Transverse colon (tissue), 3 donors: Measurements from ENCODE around the gene HJURP.

Experiments used
- EP300 ChIP-seq: sonication (generic); formaldehyde crosslinking; IDR thresholded peaks from one replicate; pipeline ENCODE4 v1.6.1; 2017; ENCODE audit warnings: antibody characterized with exemption, low read depth
- TF ChIP-seq, protein P1 (sequence below), 5 experiments: fragments of 200-600 bp in 3 of 5; fragments of 450-650 bp in 2 of 5; sonication (generic) in 3 of 5; IDR thresholded peaks; 1 replicate in 2 of 5; 2 replicates in 3 of 5; pipeline ENCODE4 v1.5.1; 2016 to 2017; ENCODE audit warnings: antibody characterized with exemption in 5 of 5, inconsistent platforms in 3 of 5, mild to moderate bottlenecking in 2 of 5, moderate library complexity in 1 of 5

DNA sequence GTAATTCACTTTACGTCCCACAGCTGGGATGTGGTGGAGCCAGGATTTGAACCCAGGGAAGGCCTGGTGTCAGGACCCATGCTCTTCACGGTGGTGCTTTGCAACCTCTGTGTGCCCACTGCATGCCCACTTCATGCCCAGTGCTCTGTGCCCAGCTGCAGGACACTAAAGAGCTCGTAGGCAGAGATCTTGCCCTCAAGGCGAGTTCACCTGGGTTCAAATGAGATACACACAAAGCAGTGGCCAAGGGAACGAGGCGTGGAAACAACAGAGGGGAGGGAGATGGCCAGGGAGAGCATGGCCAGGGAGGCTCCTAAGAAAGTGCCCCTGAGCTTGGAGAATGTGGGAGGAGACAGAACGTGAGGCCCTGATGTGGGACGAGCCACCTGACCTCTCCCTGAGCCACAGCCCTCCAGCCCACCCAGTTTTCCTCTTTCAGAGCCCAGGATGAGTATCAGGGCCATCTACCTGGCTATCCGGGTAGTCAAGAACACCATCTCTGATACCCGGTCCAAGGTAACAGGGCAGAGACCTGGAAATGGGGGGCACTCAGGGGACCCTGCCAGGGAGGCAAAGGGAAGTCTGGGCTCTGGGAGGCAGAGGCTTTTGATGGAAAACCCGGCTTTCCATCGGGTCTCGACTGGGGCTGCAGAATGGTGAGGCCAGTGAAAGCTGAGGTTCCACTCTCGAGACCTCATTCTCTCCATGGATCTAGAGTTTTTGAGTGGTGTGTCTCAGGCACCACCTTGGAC, 55.8 kb downstream of the HJURP start:
- TF ChIP-seq, protein P1, sequence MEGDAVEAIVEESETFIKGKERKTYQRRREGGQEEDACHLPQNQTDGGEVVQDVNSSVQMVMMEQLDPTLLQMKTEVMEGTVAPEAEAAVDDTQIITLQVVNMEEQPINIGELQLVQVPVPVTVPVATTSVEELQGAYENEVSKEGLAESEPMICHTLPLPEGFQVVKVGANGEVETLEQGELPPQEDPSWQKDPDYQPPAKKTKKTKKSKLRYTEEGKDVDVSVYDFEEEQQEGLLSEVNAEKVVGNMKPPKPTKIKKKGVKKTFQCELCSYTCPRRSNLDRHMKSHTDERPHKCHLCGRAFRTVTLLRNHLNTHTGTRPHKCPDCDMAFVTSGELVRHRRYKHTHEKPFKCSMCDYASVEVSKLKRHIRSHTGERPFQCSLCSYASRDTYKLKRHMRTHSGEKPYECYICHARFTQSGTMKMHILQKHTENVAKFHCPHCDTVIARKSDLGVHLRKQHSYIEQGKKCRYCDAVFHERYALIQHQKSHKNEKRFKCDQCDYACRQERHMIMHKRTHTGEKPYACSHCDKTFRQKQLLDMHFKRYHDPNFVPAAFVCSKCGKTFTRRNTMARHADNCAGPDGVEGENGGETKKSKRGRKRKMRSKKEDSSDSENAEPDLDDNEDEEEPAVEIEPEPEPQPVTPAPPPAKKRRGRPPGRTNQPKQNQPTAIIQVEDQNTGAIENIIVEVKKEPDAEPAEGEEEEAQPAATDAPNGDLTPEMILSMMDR (IDR thresholded peaks at IDR 0.05), result no peak
- TF ChIP-seq EP300, result no peak
